Activated T-helper 1 cell treated with anti-CD3 and anti-CD28 coated beads, Interleukin-12 subunit alpha, Interleukin-12 subunit beta, Interleukin-2, Interleukin-4 antibody, amounts not matched to agents 30 ng/mL and 10 ng/mL and 1 ng/mL, durations not matched to agents 14 hours and 24 hours and 36 hours (primary cell): ENCODE measurements around the gene WNT9A. TPM values are rescaled to one million over a fixed set of nuclear protein-coding genes. Genes with fewer than 3 reads are reported as not detected.
"Not testable (repeated sequence)": the region's sequence is repeated elsewhere in the genome, so short reads cannot be mapped to it uniquely, and the experiment has no call there.

ENCODE experiments used
- DNase-seq: peaks from one replicate; pipeline ENCODE4 v3.0.0; 2021; ENCODE audit warnings: low spot score
- H3K27ac Mint-ChIP-seq: one replicate; pipeline ENCODE4 v1.8.0; 2021; ENCODE audit warnings: mild to moderate bottlenecking, mixed read lengths
- H3K27me3 Mint-ChIP-seq: one replicate; pipeline ENCODE4 v1.8.0; 2022; ENCODE audit warnings: mild to moderate bottlenecking, moderate library complexity, mixed read lengths; ENCODE audit not compliant: insufficient read depth
- H3K36me3 Mint-ChIP-seq: one replicate; pipeline ENCODE4 v1.8.0; 2021; ENCODE audit warnings: low read depth, mixed read lengths
- H3K4me1 Mint-ChIP-seq: one replicate; pipeline ENCODE4 v1.8.0; 2021; ENCODE audit warnings: low read depth, mixed read lengths
- H3K4me3 Mint-ChIP-seq: one replicate; pipeline ENCODE4 v1.8.0; 2021; ENCODE audit warnings: mild to moderate bottlenecking, moderate library complexity, mixed read lengths
- H3K9me3 Mint-ChIP-seq: one replicate; pipeline ENCODE4 v1.8.0; 2021; ENCODE audit warnings: mixed read lengths
- intact Hi-C: fragments of 100-400 bp; cut with micrococcal nuclease; formaldehyde crosslinking; loops from one replicate; pipeline ENCODE4 v1.15.1; 2024
- total RNA-seq: library from RNA; stranded (reverse); gene quantifications from 2 replicates; pipeline ENCODE4 v1.2.3, GENCODE V29; 2022

Gene WNT9A
- total RNA-seq, 1 donor from 2014 or later = not detected

GRCh38 chr1:227912866-227913265, 34.9 kb downstream of the WNT9A start:
- H3K9me3 Mint-ChIP-seq = no peaks in the 10 kb centered on the region
- H3K27me3 Mint-ChIP-seq = peaks cover 10% of the 10 kb centered on the region
- H3K4me1 Mint-ChIP-seq = peaks cover 5% of the 10 kb centered on the region
- intact Hi-C loops = no loop called here
- H3K36me3 Mint-ChIP-seq = no peaks in the 10 kb centered on the region
- no peak overlapping the region for H3K4me3 Mint-ChIP-seq
- H3K27ac Mint-ChIP-seq = no peak overlapping the region
- no peak for DNase-seq

GRCh38 chr1:227911376-227911775, 36.4 kb downstream of the WNT9A start:
- H3K27ac Mint-ChIP-seq = no peak overlapping the region
- H3K27me3 Mint-ChIP-seq = peaks cover 10% of the 10 kb centered on the region
- H3K4me1 Mint-ChIP-seq = peaks cover 5% of the 10 kb centered on the region
- H3K36me3 Mint-ChIP-seq = no peaks in the 10 kb centered on the region
- H3K4me3 Mint-ChIP-seq = no peak overlapping the region
- intact Hi-C loops = no loop called here
- no peaks in the 10 kb centered on the region for H3K9me3 Mint-ChIP-seq
- DNase-seq = no peak

GRCh38 chr1:227910511-227911153, 37.1 kb downstream of the WNT9A start:
- Mint-ChIP-seq H3K9me3 (no peaks in the 10 kb centered on the region), H3K27ac (no peak overlapping the region), H3K4me1 (peaks cover 5% of the 10 kb centered on the region), H3K36me3 (no peaks in the 10 kb centered on the region), H3K4me3 (no peak overlapping the region), H3K27me3 (peaks cover 10% of the 10 kb centered on the region)
- no peak for DNase-seq
- intact Hi-C loops = no loop called here

GRCh38 chr1:227909923-227910328, 37.8 kb downstream of the WNT9A start:
- H3K36me3 Mint-ChIP-seq, H3K4me1 Mint-ChIP-seq, H3K4me3 Mint-ChIP-seq, H3K27ac Mint-ChIP-seq, H3K27me3 Mint-ChIP-seq, intact Hi-C loops, DNase-seq, H3K9me3 Mint-ChIP-seq: not testable (repeated sequence)

GRCh38 chr1:227909188-227909587, 38.5 kb downstream of the WNT9A start:
- DNase-seq = no peak
- intact Hi-C loops = no loop called here
- peaks cover 5% of the 10 kb centered on the region for H3K4me1 Mint-ChIP-seq
- H3K4me3 Mint-ChIP-seq = no peak overlapping the region
- peaks cover 10% of the 10 kb centered on the region for H3K27me3 Mint-ChIP-seq
- no peaks in the 10 kb centered on the region for H3K9me3 Mint-ChIP-seq
- no peak overlapping the region for H3K27ac Mint-ChIP-seq
- H3K36me3 Mint-ChIP-seq = no peaks in the 10 kb centered on the region

- peaks cover 10% of the 10 kb centered on the region for H3K27me3 Mint-ChIP-seq
- no peak for DNase-seq
- intact Hi-C loops = no loop called here
- no peaks in the 10 kb centered on the region for H3K9me3 Mint-ChIP-seq
- no peaks in the 10 kb centered on the region for H3K36me3 Mint-ChIP-seq
- peaks cover 5% of the 10 kb centered on the region for H3K4me1 Mint-ChIP-seq
- no peak overlapping the region for H3K4me3 Mint-ChIP-seq
- H3K27ac Mint-ChIP-seq = no peak overlapping the region
Measured at GRCh38 chr1:227908359-227908758, 39.4 kb downstream of the WNT9A start.

- Mint-ChIP-seq H3K4me3 (no peak overlapping the region), H3K9me3 (no peaks in the 10 kb centered on the region), H3K27me3 (peaks cover 8% of the 10 kb centered on the region), H3K4me1 (no peaks in the 10 kb centered on the region), H3K27ac (no peak overlapping the region), H3K36me3 (no peaks in the 10 kb centered on the region)
- no peak for DNase-seq
- intact Hi-C loops = no loop called here
Measured at GRCh38 chr1:227907439-227908015, 40.2 kb downstream of the WNT9A start.

GRCh38 chr1:227906550-227907071, 41.1 kb downstream of the WNT9A start:
- H3K36me3 Mint-ChIP-seq = no peaks in the 10 kb centered on the region
- H3K27me3 Mint-ChIP-seq = peaks cover 8% of the 10 kb centered on the region
- intact Hi-C loops = no loop called here
- no peaks in the 10 kb centered on the region for H3K9me3 Mint-ChIP-seq
- H3K4me1 Mint-ChIP-seq = no peaks in the 10 kb centered on the region
- no peak for DNase-seq
- no peak overlapping the region for H3K27ac Mint-ChIP-seq
- H3K4me3 Mint-ChIP-seq = no peak overlapping the region

- H3K27ac Mint-ChIP-seq = no peak overlapping the region
- no peaks in the 10 kb centered on the region for H3K36me3 Mint-ChIP-seq
- no peak for DNase-seq
- no peaks in the 10 kb centered on the region for H3K9me3 Mint-ChIP-seq
- no peaks in the 10 kb centered on the region for H3K4me1 Mint-ChIP-seq
- intact Hi-C loops = no loop called here
- no peak overlapping the region for H3K4me3 Mint-ChIP-seq
- peaks cover 5% of the 10 kb centered on the region for H3K27me3 Mint-ChIP-seq
Measured at GRCh38 chr1:227905573-227906487, 41.9 kb downstream of the WNT9A start.

- Mint-ChIP-seq H3K27me3 (peaks cover 2% of the 10 kb centered on the region), H3K9me3 (no peaks in the 10 kb centered on the region), H3K4me3 (no peak overlapping the region), H3K27ac (no peak overlapping the region), H3K4me1 (no peaks in the 10 kb centered on the region), H3K36me3 (no peaks in the 10 kb centered on the region)
- DNase-seq = no peak
- intact Hi-C loops = no loop called here
Measured at GRCh38 chr1:227904541-227905335, 43.0 kb downstream of the WNT9A start.

GRCh38 chr1:227903614-227904501, 43.9 kb downstream of the WNT9A start:
- Mint-ChIP-seq H3K27ac (no peak overlapping the region), H3K4me3 (no peak overlapping the region), H3K9me3 (no peaks in the 10 kb centered on the region), H3K36me3 (no peaks in the 10 kb centered on the region), H3K4me1 (no peaks in the 10 kb centered on the region), H3K27me3 (no peaks in the 10 kb centered on the region)
- no peak for DNase-seq
- intact Hi-C loops = no loop called here

- Mint-ChIP-seq H3K27ac (no peak overlapping the region), H3K4me1 (no peaks in the 10 kb centered on the region), H3K27me3 (peaks cover 1% of the 10 kb centered on the region), H3K36me3 (no peaks in the 10 kb centered on the region), H3K4me3 (no peak overlapping the region), H3K9me3 (no peaks in the 10 kb centered on the region)
- intact Hi-C loops = no loop called here
- DNase-seq = no peak
Measured at GRCh38 chr1:227903061-227903521, 44.6 kb downstream of the WNT9A start.
